GM18505 (cell line): ENCODE data around the gene UBA6.

ENCODE experiments used
- ATAC-seq: cut with Tn5 transposase; IDR thresholded peaks from one replicate; pipeline ENCODE4 v1.9.1; 2021; ENCODE audit not compliant: unreplicated experiment
- POLR2A ChIP-seq: IDR thresholded peaks from 4 replicates; pipeline ENCODE4 v1.6.1; 2011; ENCODE audit warnings: borderline replicate concordance; ENCODE audit not compliant: insufficient read depth, insufficient read length; ENCODE audit errors: extremely low read depth

UBA6 gene

GRCh38 chr4:67575232-67576058, 125.5 kb downstream of the UBA6 start:
- ATAC-seq: peak; percentile 93
- no peak for TF ChIP-seq POLR2A

- no peak for ATAC-seq
- no peak for TF ChIP-seq POLR2A
Observed at GRCh38 chr4:67573193-67573592, 127.8 kb downstream of the UBA6 start.

GRCh38 chr4:67571975-67572374, 129.0 kb downstream of the UBA6 start:
- ATAC-seq: no peak

GRCh38 chr4:67570537-67570936, 130.4 kb downstream of the UBA6 start:
- TF ChIP-seq POLR2A: no peak
- no peak for ATAC-seq

More at GRCh38 chr4:67571975-67572374, 129.0 kb downstream of the UBA6 start:
- no peak for TF ChIP-seq POLR2A

- no peak for TF ChIP-seq POLR2A
- ATAC-seq: no peak
Observed at GRCh38 chr4:67568820-67569219, 132.1 kb downstream of the UBA6 start.

GRCh38 chr4:67566335-67566734, 134.6 kb downstream of the UBA6 start:
- ATAC-seq: no peak
- TF ChIP-seq POLR2A: no peak

- no peak for ATAC-seq
- no peak for TF ChIP-seq POLR2A
Observed at GRCh38 chr4:67565284-67565683, 135.7 kb downstream of the UBA6 start.
